SK-N-SH treated with all-trans-retinoic acid at 6 μM for 48 hours (cell line): Measurements from ENCODE around the gene CD8B2.
"Not testable (repeated sequence)": the region's sequence is repeated elsewhere in the genome, so short reads cannot be mapped to it uniquely, and the experiment has no call there.

Source experiments
- ATAC-seq: fragments of 200-7000 bp; cut with Tn5 transposase; 3 replicates; pipeline ENCODE4 v1.9.1; 2020; ENCODE audit warnings: mild to moderate bottlenecking, moderate library complexity

CD8B2 gene

GRCh38 chr2:106486551-106487385, at the start of gene CD8B2:
Gene CD8B2, plus strand, starts transcription at chr2:106487364. Its CDS starts 63 bp downstream, at chr2:106487427.
- ATAC-seq = not testable (repeated sequence)

- ATAC-seq = not testable (repeated sequence)
These were observed 25.3 kb upstream of the CD8B2 start for GRCh38 chr2:106461882-106462281.

- ATAC-seq = not testable (repeated sequence)
These were observed 19.6 kb upstream of the CD8B2 start for GRCh38 chr2:106467516-106467915.

- ATAC-seq = not testable (repeated sequence)
These were observed 19.1 kb upstream of the CD8B2 start, which contains the start of gene RGPD3 for GRCh38 chr2:106468107-106468506. Gene RGPD3, minus strand, starts transcription at chr2:106468413. Its CDS starts 125 bp downstream, at chr2:106468288.

GRCh38 chr2:106470658-106471057, 16.5 kb upstream of the CD8B2 start:
- peak; percentile 79 for ATAC-seq

- not testable (repeated sequence) for ATAC-seq
These were observed 9.5 kb upstream of the CD8B2 start for GRCh38 chr2:106477647-106478046.

- ATAC-seq = not testable (repeated sequence)
These were observed 7.6 kb upstream of the CD8B2 start for GRCh38 chr2:106479563-106479962.

- ATAC-seq = not testable (repeated sequence)
These were observed 425 bp downstream of the CD8B2 start for GRCh38 chr2:106487386-106488191.

- not testable (repeated sequence) for ATAC-seq
These were observed 2.5 kb downstream of the CD8B2 start for GRCh38 chr2:106489701-106490100.

- not testable (repeated sequence) for ATAC-seq
These were observed 5.2 kb downstream of the CD8B2 start for GRCh38 chr2:106492399-106492798.

GRCh38 chr2:106492913-106493312, 5.7 kb downstream of the CD8B2 start:
- not testable (repeated sequence) for ATAC-seq

GRCh38 chr2:106498549-106498948, 11.4 kb downstream of the CD8B2 start:
- not testable (repeated sequence) for ATAC-seq

GRCh38 chr2:106500350-106500749, 13.2 kb downstream of the CD8B2 start:
- ATAC-seq = not testable (repeated sequence)

GRCh38 chr2:106502351-106502750, 15.2 kb downstream of the CD8B2 start:
- ATAC-seq = not testable (repeated sequence)

GRCh38 chr2:106504192-106504591, 17.0 kb downstream of the CD8B2 start:
- ATAC-seq = not testable (repeated sequence)

- ATAC-seq = not testable (repeated sequence)
These were observed 17.6 kb downstream of the CD8B2 start for GRCh38 chr2:106504787-106505186.

- ATAC-seq = not testable (repeated sequence)
These were observed 19.0 kb downstream of the CD8B2 start for GRCh38 chr2:106506002-106506687.

GRCh38 chr2:106508660-106509373, 21.7 kb downstream of the CD8B2 start:
- not testable (repeated sequence) for ATAC-seq

- not testable (repeated sequence) for ATAC-seq
These were observed 22.2 kb downstream of the CD8B2 start for GRCh38 chr2:106509374-106509770.

GRCh38 chr2:106510791-106511190, 23.6 kb downstream of the CD8B2 start:
- not testable (repeated sequence) for ATAC-seq

GRCh38 chr2:106511476-106511901, 24.3 kb downstream of the CD8B2 start:
- peak; percentile 88 for ATAC-seq

GRCh38 chr2:106511934-106512333, 24.8 kb downstream of the CD8B2 start:
- not testable (repeated sequence) for ATAC-seq
